ENCODE data around the gene RAD18. TPM values are rescaled to one million over a fixed set of nuclear protein-coding genes. Genes with fewer than 3 reads are reported as not detected.

The RAD18 gene
- total RNA-seq, 4 donors from 2014 or later, result 4.7 to 15.6 (median 8.5) TPM

- Histone ChIP-seq H3K4me3 (no peak overlapping the region), H3K4me1 (no peaks in the 10 kb centered on the region), H3K9me3 (peaks cover 7% of the 10 kb centered on the region), H3K27ac (no peak overlapping the region), H3K27me3 (peaks cover 14% of the 10 kb centered on the region), H3K36me3 (no peaks in the 10 kb centered on the region)
- no peak for DNase-seq (ENCODE audit: low spot score in 2 of 2)
- no peak for TF ChIP-seq CTCF (IDR thresholded peaks at IDR 0.05)
- WGBS, result 93% methylated on average over 1 of the region's 1 CpG
Observed at GRCh38 chr3:8979262-8979661, 16.0 kb upstream of the RAD18 start.

- Histone ChIP-seq H3K36me3 (no peaks in the 10 kb centered on the region), H3K4me1 (no peaks in the 10 kb centered on the region), H3K27me3 (peaks cover 14% of the 10 kb centered on the region), H3K27ac (no peak overlapping the region), H3K4me3 (no peak overlapping the region), H3K9me3 (peaks cover 7% of the 10 kb centered on the region)
- TF ChIP-seq EP300 (IDR thresholded peaks at IDR 0.05) (no peak), CTCF (IDR thresholded peaks at IDR 0.05) (no peak), POLR2AphosphoS5 (IDR thresholded peaks at IDR 0.05) (no peak), POLR2A (IDR thresholded peaks at IDR 0.05) (no peak)
- no peak for DNase-seq (ENCODE audit: low spot score in 2 of 2)
- 69% methylated on average over 3 of the region's 3 CpGs for WGBS
Observed at GRCh38 chr3:8978551-8978950, 15.3 kb upstream of the RAD18 start.

GRCh38 chr3:8976540-8977182 is 13.4 kb upstream of the RAD18 start:
- Histone ChIP-seq H3K4me3 (no peak overlapping the region), H3K4me1 (no peaks in the 10 kb centered on the region), H3K36me3 (no peaks in the 10 kb centered on the region), H3K27me3 (peaks cover 14% of the 10 kb centered on the region), H3K9me3 (peaks cover 7% of the 10 kb centered on the region), H3K27ac (no peak overlapping the region)
- WGBS, result 77% methylated on average over 6 of the region's 6 CpGs
- no peak for DNase-seq (ENCODE audit: low spot score in 2 of 2)
- TF ChIP-seq CTCF (IDR thresholded peaks at IDR 0.05), result no peak
- TF ChIP-seq EP300 (IDR thresholded peaks at IDR 0.05), result no peak
- TF ChIP-seq POLR2A (IDR thresholded peaks at IDR 0.05), result no peak
- TF ChIP-seq POLR2AphosphoS5 (IDR thresholded peaks at IDR 0.05), result no peak

GRCh38 chr3:8975081-8976020 is 12.1 kb upstream of the RAD18 start:
- TF ChIP-seq CTCF (IDR thresholded peaks at IDR 0.05) (no peak), EP300 (IDR thresholded peaks at IDR 0.05) (no peak), POLR2A (IDR thresholded peaks at IDR 0.05) (no peak), POLR2AphosphoS5 (IDR thresholded peaks at IDR 0.05) (no peak)
- Histone ChIP-seq H3K9me3 (peaks cover 7% of the 10 kb centered on the region), H3K27ac (no peak overlapping the region), H3K36me3 (no peaks in the 10 kb centered on the region), H3K27me3 (peaks cover 17% of the 10 kb centered on the region), H3K4me3 (no peak overlapping the region), H3K4me1 (no peaks in the 10 kb centered on the region)
- 65% methylated on average over 10 of the region's 11 CpGs for WGBS
- no peak for DNase-seq (ENCODE audit: low spot score in 2 of 2)

GRCh38 chr3:8974458-8974857 is 11.2 kb upstream of the RAD18 start:
- H3K4me1 ChIP-seq, result no peaks in the 10 kb centered on the region
- DNase-seq (ENCODE audit: low spot score in 2 of 2), result no peak
- H3K9me3 ChIP-seq, result peaks cover 7% of the 10 kb centered on the region
- WGBS, result 94% methylated on average over 2 of the region's 2 CpGs
- H3K4me3 ChIP-seq, result no peak overlapping the region
- H3K36me3 ChIP-seq, result no peaks in the 10 kb centered on the region
- peaks cover 18% of the 10 kb centered on the region for H3K27me3 ChIP-seq
- H3K27ac ChIP-seq, result no peak overlapping the region
- TF ChIP-seq CTCF (IDR thresholded peaks at IDR 0.05) (no peak), POLR2AphosphoS5 (IDR thresholded peaks at IDR 0.05) (no peak)
